Gastrocnemius medialis (tissue), 4 donors: ENCODE data around the gene C13orf46. TPM values are rescaled to one million over a fixed set of nuclear protein-coding genes. Genes with fewer than 3 reads are reported as not detected.

ENCODE experiments used
- total RNA-seq, 4 donors: library from RNA; depleted of rRNA; stranded (reverse); fragments of >200 nt; gene quantifications; one replicate each; pipeline versions ENCODE4 v1.1.0 to v1.2.3, GENCODE V29; 2016

The C13orf46 gene
- total RNA-seq, 4 donors from 2014 or later = 0.10 to 0.69 (median 0.15) TPM; not detected in 1

Other genes with a start within 250 kb of the C13orf46 start
- gene TMEM255B, start 214.8 kb downstream of the C13orf46 start, total RNA-seq = 1 to 10 TPM in 1 of 4 donors, under 1 TPM in 3; 0.36 to 1.8 (median 0.59) TPM
- gene GAS6, start 110.0 kb downstream of the C13orf46 start, total RNA-seq = 100 to 1,000 TPM in 1 of 4 donors, 10 to 100 TPM in 3; 68.6 to 122 (median 86.3) TPM
- 10 to 100 TPM in 2 of 4 donors, 1 to 10 TPM in 2; 3.4 to 22.2 (median 10.8) TPM for gene RASA3, start 158.5 kb upstream of the C13orf46 start, total RNA-seq
- gene CFAP97D2, start 205.2 kb upstream of the C13orf46 start, total RNA-seq = not detected